IPS-NIHi7 (cell line): ENCODE results near the gene TMEM161B.
"Not testable (repeated sequence)": the region's sequence is repeated elsewhere in the genome, so short reads cannot be mapped to it uniquely, and the experiment has no call there.

Experiments
- DNase-seq: peaks from one replicate; pipeline ENCODE4 v3.0.0; 2012; ENCODE audit warnings: mixed read lengths; ENCODE audit errors: extremely low spot score

Gene TMEM161B

DNA sequence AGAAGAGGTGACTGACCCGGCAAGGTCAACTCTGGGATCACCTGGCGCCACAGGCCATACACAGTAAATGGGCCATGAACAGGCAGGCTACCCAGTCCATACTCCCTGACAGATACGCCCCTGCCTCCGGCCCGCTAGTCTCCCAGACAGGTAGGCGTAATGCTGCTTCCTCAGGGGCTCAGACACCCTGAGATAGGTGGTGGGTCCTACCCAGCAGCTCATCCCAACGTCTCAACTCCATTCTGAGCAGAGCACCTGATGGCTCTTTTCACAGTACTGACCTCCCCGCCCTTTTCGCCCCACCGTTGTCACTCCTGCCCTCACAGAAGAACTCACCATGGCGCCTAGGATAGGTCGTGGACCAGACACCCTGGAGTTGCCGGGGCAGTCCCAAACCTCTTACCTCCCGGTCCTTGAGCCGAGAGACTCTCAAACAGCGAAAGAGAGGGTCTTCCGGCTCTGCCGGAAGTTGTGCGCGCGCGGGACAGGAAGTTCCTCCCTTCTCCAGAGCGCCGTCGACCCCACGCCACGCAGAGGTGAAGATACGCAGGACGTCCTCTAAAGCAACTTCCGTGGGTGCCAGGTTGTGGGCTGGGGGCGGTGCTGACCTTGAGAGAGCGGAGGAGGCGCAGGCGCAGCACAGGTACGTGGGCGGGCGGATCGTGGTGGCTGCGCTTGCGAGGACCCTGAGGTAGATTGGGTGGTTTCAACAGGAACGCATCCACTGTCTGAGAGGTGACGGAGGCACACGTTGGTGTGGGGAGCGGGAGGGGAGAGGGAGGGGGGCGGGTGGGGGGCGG, at the start of gene TMEM161B:
Gene TMEM161B, minus strand, starts transcription at position 461 of the 800 bp plus-strand sequence. Its CDS starts 122 bp downstream, at position 339.
- DNase-seq, result peak; percentile 75

DNA sequence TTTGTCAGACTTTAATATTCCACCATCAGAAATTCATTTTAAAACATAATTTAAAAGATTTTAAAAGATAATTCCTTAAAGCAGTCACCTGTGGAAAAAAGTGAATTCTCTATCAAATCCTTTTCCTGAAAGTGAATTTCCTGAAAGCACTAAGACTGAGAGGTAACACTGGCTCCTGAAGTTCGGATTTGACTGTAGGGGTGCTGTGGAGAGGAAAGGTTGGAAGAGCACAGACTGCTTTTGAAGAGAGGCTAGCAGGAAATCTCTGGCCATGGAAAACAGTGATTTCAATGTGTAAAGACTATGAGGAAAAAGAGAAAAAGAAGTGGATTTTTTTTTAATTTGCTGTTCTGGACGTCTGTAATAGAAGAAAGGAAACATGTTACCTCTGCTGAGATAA, 35.7 kb upstream of the TMEM161B start:
- DNase-seq, result peak; percentile 22

DNA sequence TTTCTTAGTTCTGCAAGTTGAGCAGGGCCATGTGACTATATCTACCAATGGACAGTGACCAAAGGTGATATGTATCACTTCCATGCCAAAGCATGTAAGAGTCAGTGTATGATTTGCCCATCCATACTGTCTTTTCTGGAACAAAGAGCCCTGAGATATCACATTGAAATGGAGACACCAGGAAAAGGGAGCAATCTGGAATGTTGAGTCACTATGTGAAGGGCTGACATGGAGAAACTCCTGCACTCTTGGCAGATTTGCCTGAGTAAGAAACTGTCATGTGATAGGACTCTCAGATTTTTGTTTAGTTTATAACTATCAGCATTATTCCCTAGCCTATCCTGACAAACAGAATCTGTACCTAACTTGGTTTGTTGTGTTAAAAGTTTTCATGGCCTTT, 29.8 kb upstream of the TMEM161B start:
- DNase-seq, result no peak

DNA sequence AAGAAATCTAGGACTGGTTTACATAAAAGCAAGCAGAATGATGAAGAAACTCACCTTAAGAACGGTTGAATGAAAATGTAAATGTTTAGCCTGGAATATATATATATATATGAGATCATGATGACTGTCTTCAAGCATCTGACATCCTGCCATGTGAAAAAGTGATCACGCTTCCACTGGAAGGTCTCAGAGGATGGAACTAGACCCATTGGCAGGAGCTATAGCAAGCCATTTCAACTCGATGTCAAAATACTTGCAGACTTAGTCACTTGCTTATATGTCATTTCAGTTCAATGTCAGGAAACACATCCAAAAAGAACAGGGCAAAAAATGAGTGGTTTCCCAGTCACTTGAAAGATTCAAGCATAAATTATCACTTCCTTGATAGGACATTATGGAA, 22.2 kb upstream of the TMEM161B start:
- no peak for DNase-seq

DNA sequence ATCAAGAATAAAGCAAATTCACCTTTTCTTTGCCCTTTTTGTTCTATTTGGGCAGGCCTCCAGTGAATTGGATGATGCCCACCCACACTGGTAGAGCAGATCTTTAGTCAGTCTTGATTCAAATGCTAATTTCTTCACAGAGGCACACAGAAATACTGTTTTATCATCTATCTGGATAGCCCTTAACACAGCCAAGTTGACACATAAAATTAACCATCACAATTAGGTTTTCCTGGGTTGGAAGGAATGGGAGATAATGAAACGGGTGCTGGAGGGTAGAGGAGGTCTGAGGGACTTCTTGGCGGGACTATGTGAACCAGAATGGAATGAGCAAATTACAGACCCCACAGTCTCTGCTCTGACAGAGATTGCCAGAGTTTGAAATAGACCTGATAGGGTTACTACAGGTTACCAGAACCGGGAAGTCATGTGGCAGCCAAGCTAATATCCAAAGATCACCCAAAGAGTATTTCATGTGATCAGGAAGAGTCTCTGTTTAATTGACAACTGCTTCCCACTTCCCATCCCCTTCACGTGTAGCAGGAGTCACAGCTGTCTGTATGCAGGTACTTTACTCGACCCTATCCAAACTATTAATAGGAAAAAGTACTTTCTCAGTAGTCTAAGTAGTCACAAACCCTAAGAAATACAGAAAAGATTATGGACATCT, 20.0 kb upstream of the TMEM161B start:
- DNase-seq, result no peak

DNA sequence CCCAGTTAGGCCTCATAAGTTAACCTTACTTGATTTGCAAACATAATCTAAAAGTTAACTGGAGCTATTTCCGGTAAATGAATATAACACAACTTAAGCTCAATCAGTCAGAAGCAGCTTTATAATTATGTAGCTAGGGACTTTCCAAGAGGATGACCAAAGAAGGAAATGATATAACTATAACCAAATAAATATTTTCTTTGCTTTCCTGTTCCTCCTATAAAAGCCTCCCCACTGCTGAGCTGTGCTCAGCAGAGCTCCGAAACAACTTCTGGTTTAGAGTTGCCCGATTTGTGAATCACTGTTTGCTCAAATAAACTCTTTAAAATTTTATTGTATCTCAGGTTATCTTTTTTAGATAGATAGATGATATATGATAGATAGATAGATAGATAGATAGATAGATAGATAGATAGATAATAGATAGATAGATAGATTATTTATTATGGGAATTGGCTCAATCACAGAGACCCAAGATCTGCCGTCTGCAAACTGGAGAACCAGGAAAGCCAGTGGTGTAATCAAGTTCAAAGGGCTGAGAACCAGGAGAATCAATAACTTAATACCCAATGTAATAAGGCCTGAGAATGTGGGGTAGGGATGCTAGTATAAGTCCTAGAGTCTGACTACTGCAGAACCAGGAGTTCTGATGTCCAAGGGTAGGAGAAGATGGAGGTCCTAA, 19.3 kb upstream of the TMEM161B start:
- no peak for DNase-seq

DNA sequence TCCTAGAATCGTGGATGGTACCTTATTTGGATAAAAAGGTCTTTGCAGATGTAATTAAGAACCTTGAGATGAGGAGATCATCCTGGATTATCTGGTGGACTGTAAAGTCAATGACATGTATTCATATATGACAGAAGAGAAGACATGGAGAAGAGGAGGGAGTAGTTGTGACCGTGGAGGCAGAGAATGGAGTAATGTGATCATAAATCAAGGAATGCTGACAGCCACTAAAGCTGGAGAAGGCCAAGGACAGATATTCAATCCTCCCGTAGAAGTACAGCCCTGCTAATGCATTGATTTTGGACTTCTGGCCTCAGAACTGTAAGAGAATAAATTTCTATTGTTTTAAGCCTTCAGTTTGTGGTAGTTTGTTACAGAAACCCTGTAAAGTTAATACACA, 18.7 kb upstream of the TMEM161B start:
- DNase-seq, result no peak

DNA sequence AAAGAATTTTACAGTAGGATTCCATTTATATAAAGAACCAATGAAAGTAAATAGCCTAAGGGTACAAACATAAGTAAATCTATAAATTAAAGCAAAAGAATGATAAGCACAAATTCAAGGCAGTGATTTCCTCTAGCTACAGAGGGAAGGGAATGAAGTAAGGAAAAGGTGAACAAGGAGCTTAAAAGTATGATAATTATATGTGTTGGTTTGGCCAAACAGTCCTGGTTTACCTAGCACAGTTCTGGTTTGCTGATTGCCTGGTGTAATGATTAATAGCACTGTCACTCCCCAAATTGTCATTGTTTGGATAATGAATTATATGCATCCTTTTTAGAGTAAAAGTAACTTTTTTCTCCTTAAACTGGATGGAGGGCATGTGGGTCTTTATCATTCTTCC, 15.0 kb upstream of the TMEM161B start:
- no peak for DNase-seq

DNA sequence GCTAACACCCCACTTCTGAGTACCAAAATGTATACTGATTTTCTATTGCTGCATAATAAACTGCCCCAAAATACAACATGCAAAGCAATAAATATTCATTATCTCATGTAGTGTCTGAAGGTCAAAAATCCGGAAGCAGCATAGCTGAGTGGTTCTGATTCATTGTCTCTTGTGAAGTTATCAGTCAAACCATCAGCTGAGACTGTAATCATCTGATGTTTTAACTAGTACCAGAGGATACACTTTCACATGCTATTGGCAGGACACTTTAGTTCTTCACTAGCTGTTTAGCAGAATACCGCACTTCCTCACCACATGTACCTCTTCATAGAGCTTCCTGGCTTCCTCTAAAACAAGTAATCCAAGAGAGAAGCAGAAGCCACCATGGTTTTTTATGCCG, 12.7 kb upstream of the TMEM161B start:
- no peak for DNase-seq

DNA sequence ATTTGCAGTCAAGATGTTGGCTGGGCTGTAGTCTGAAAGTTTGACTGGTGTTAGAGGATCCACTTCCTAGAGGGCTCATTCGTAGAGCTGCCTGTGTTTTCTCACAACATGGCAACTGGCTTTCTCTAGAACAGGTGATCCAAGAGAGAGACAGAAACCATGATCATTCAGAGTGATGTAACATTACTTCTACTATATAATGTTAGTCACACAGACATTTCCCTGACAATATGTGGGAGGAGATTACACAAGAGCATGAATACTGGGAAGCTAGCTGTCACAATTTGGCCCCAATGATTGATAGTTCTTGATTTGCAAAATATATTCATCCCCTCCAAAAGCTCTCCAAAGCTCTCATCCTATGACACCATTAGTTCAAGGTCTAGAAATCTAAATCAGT, 10.9 kb upstream of the TMEM161B start:
- DNase-seq, result no peak

DNA sequence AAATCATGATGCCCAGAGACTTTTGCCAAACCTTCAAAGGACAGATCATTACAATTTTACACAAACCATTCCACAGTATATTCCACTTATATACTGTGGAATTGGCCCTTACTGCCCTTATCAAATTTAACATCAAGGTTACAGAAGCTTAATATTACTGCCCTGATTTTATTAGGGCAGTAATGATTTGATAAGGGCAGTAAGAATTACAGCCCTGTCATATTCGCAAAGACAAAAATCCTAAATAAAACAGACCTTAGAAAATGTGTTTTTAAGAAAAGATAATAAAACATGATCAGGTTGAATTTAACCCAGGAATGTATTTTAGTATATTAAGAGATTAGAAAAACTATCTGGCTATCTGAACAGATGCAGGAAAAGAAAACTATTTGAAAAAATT, 7.7 kb upstream of the TMEM161B start:
- DNase-seq, result no peak

DNA sequence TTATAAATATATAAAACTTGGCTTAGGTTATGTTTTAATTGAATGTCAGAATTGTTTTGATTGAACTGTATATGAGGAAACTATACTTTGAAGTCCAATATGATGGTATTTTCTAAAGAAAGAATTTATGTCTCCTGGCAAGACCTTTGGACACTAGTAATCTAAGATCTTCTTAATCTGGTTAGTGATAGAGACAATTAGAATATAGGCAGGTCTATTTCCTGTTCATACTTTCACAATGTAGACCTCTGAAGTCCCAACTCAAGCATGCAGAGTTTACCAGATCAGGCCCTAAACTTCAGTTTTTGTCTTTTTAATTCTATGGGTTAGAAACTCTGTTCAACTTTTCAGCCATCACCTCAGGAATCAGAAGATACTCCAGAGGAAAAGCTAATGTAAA, 6.9 kb upstream of the TMEM161B start:
- DNase-seq, result no peak

DNA sequence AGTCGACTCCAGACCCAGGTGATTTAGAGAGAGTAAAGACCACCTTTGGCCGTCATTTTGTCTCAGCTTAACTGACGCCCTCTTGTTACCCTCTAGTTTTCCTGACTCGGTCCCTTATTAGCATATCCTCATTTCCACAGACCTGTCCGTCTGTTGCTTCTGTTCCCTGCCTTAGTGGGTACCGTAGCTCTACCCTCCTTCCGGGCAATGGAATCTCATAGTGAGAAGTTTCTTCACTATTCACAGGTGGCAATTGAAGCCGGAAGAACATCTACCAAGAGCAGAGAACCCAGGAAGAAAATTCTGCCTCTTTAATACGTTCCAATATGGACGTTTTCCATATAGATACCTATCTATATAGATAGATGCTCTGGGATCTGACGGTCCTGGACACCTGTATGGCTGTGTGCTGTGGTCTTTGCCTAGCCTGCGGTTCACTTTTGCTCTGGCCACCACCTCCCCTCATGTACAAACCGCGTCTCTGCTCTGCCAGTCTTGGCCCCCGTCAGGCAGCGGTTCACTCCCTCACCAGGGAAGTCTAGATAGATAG, 652 bp upstream of the TMEM161B start:
- DNase-seq, result no peak

DNA sequence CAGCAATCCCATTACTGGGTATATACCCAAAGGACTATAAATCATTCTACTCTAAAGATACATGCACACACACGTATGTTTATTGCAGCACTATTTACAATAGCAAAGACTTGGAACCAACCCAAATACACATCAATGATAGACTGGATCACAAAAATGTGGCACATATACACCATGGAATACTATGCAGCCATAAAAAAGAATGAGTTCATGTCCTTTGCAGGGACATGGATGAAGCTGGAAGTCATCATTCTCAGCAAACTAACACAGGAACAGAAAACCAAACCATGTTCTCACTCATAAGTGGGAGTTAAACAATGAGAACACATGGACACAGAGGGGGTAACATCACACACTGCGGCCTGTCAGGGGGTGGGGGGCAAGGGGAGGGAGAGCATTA, 4.1 kb downstream of the TMEM161B start:
- not testable (repeated sequence) for DNase-seq

DNA sequence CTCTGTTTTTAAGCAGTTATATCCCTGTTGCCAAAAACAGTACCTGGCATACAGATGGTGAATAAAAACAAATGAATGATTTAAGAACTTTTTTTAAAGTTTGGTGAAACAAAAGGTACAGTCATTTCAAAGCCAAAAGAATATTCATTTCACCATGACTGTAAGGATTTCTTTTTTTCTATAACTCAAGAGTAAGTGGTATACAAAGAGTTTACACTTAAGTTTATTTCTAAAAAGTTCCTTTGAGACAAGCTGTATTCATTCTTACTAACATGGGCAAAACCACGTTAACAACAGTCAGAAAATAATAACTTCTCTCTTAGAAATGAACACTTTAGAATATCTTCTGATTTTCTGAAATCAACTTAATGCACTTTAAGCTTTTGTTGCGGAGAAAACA, 5.3 kb downstream of the TMEM161B start:
- DNase-seq, result no peak

DNA sequence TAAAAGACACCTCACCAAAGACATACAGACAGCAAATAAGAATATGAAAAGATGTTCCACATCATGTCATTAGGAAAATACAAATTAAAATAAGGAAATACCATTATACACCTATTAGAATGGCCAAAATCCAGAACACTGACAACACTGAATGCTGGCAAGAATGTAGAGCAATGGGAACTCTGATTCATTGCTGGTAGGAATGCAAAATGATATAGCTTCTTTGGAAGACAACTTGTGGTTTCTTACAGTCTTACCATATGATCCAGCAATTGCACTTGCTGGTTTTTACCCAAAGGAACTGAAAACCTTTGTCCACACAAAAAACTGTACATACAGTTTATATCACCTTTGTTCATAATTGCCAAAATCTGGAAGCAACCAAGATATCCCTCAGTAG, 6.5 kb downstream of the TMEM161B start:
- DNase-seq, result no peak

DNA sequence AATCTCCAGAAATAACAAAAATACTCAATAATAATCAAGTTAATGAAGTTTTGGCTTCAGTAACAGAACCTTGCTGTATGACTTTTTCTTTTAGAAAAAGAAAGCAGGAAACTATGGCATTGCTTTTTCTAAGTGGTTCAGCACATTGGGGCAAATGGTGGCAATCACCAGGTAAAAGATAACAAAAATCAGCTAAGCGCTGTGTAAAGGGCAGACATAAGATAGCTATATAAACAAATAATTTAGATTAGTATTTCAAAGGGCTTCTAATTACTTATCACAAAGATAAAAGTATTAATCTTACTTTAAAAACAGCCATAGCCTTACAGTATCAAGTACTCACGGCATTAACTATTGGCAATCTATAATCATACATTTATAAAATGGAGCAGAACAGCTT, 10.0 kb downstream of the TMEM161B start:
- no peak for DNase-seq

DNA sequence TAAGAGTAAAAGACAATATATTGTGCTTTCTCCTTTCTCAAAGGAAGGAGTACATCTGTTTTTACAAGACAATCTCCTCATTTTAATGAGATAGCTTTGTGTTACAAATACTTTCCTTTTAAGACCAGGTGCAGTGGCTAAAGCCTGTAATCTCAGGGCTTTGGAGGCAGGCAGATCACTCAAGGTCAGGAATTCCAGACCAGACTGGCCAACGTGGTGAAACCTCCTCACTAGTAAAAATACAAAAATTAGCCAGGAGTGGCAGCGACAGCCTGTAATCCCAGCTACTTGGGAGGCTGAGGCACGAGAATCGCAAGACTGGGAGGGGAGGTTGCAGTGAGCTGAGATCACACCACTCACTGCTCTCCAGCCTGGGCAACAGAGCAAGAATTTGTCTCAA, 11.8 kb downstream of the TMEM161B start:
- no peak for DNase-seq

DNA sequence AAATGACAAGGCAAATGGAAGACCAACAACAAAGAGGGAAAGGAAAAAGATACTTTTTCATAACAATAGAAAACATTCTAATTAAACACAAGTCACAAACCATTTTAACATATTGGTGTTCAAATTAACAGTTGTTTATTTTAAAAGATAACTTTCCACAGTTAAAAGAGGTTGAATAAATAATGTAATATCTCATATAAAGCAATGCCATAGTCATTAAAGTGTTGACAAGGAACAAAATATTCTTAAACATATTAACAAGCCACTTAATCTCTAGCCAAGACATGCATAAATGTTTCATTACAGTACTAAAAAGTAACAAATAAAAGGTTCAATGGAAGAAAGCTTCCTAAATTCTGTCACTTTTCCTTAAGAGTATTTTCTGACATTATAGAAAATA, 12.6 kb downstream of the TMEM161B start:
- DNase-seq, result no peak

DNA sequence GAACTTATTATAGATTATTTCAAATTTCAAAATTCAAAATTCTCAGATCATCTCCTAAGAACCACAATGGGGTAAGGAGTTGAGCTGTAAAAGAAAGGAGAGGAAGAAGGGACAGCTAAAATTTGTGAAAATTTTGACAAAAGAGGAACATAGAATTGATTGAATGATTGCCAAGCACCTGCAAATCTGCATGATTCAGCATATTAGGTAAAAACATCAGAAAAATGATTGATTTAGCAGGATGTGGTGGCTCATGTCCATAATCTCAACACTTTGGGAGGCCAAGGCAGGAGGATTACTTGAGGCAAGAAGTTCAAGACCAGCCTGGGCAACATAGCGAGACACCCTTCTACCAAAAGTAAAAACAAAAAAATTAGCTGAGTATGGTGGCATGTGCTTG, 14.3 kb downstream of the TMEM161B start:
- DNase-seq, result no peak

DNA sequence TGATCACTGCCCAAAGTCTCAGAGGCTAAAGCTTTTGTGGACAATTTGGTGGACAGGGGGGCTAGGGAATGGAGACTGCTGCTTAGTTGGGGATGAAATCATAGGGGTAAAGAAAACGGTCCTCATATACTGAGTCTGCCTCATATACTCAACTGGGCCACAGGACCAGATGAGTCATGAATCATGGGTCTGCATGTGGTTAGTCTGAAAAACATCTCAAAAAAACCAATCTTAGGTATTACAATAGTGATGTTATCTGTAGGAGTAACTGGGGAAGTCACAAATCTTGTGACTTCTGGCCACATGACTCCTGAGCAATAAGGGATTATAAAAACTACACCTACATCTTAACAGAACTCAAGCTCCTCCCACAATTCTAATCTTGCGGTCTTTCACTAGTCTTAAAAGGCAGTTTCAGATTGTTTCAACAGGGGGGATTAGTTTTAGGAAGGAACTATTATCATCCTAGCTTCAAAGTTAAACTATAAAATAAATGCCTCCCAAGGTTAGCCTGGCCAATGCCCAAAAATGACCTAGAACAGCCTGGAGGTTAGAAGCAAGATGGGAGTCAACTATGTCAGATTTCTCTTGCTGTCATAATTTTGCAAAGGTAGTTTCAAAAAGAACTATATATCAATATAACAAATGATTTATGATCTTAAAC, 17.5 kb downstream of the TMEM161B start:
- DNase-seq, result no peak

DNA sequence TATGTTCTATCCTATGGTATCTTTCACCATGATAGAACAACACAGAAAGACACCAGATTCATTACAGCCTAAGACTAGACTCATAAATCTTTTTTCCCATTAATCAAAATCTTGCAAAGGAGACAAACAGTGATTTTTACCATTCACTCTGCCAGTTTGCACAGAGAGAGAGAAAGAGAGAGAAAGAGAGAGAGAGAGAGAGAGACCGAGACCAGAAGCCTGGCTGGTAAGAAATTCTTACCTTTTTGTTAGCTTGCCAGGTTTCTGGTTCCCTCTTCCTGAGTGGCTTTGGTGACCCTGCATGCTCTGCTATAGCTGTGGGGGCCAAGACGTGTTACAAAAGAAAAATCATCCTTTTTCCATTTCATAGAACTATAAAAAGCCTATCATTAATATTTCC, 18.6 kb downstream of the TMEM161B start:
- DNase-seq, result no peak
